ENCODE results near the gene LSG1. TPM values are rescaled to one million over a fixed set of nuclear protein-coding genes. Genes with fewer than 3 reads are reported as not detected.

Gene LSG1
- total and polyA plus RNA-seq, 10 of the 15 experiments (the other 5 are each of a cell fraction or from before 2014, with no cell fraction given), result 14.3 to 75.6 (median 54.4) TPM

- TF ChIP-seq SRF (IDR thresholded peaks at IDR 0.05; ENCODE audit: low read depth in 2 of 2, low read length in 2 of 2) (no peak), MYB (IDR thresholded peaks at IDR 0.05; ENCODE audit: borderline replicate concordance, low read depth, low read length) (no peak), EP300 (IDR thresholded peaks at IDR 0.05; ENCODE audit: borderline replicate concordance in 1 of 2, control insufficient read depth in 1 of 2, low read depth in 2 of 2, low read length in 2 of 2) (no peak), POLR2A (IDR thresholded peaks at IDR 0.05; ENCODE audit: low read depth, low read length) (peak; percentile 76), NR2F1 (conservative IDR thresholded peaks at IDR 0.05) (peak; percentile 91), NKRF (conservative IDR thresholded peaks at IDR 0.05) (peak; percentile 64; the same call in 1 of the 2 replicates), MTA2 (IDR thresholded peaks at IDR 0.05; ENCODE audit: low read depth) (no peak; the same call in 1 of the 2 replicates), PBX3 (IDR thresholded peaks at IDR 0.05; ENCODE audit: insufficient replicate concordance, low read depth, low read length) (no peak), EZH2 (IDR thresholded peaks at IDR 0.05; ENCODE audit: borderline replicate concordance, control insufficient read depth, low read depth, low read length) (no peak), IRF5 (IDR thresholded peaks at IDR 0.05; ENCODE audit: borderline replicate concordance) (no peak), SMARCA5 (IDR thresholded peaks at IDR 0.05) (peak; percentile 93), E4F1 (IDR thresholded peaks at IDR 0.05; ENCODE audit: borderline replicate concordance, partially characterized antibody) (no peak), SKIL (IDR thresholded peaks at IDR 0.05; ENCODE audit: low read depth, poor library complexity, severe bottlenecking) (no peak), MEF2B (IDR thresholded peaks at IDR 0.05; ENCODE audit: partially characterized antibody, poor library complexity, severe bottlenecking) (no peak), MXI1 (IDR thresholded peaks at IDR 0.05; ENCODE audit: low read depth, low read length) (peak; percentile 37; the same call in 1 of the 2 replicates), CREM (IDR thresholded peaks at IDR 0.05; ENCODE audit: low read depth) (no peak), SP1 (IDR thresholded peaks at IDR 0.05; ENCODE audit: low read depth, low read length) (peak; percentile 11), ZNF274 (IDR thresholded peaks at IDR 0.05; ENCODE audit: insufficient read depth, insufficient read length) (no peak), FOXK2 (IDR thresholded peaks at IDR 0.05) (no peak), RUNX3 (IDR thresholded peaks at IDR 0.05; ENCODE audit: low read length) (peak; percentile 68)
Observed at GRCh38 chr3:194633349-194634004, 38.5 kb downstream of the LSG1 start, which contains the start of gene TMEM44 (continued).
